GM19023 (cell line): ENCODE results near the gene TRANK1.
"Not testable (repeated sequence)": the region's sequence is repeated elsewhere in the genome, so short reads cannot be mapped to it uniquely, and the experiment has no call there.

Experiments used
- ATAC-seq: cut with Tn5 transposase; IDR thresholded peaks from one replicate; pipeline ENCODE4 v1.9.1; 2021; ENCODE audit warnings: mild to moderate bottlenecking, moderate library complexity; ENCODE audit not compliant: unreplicated experiment

Gene TRANK1

DNA sequence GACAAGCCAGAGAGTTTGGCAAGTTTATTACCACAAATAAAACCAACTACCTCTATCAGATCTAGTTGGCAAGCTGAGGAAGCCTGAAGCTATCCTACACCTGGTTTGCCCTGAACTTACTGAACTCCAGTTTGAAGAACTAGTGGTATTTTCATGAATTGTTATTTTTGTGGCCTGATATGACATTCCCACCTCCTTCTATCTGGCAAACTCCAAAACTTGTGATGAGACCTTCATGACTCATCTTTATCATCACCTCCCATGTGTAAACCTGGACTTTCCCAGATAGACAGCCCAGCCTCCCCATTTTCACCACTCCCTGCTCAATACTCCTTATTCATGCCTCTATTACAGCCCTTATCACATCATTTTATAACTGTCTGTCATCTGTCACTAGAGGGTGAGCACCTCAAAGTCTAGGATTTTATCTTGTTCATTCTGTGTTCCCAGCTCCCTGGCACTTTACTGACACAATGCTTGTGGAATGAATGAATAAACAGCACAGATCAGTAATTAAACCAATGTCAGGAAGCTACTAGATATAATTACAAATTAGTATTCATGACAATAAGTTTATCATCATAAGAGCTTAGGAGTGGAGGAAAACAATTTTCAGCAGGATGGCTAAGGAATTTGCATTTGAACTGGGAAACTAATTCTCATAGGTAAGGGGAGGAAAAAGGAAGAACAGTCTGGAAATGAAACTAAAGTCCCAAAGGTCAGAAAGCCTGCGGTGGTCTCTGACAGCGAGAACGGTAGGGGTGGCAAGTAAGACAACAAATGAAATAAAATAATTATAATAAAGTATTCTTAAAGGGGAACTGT, 13.2 kb upstream of the TRANK1 start:
- no peak for ATAC-seq

DNA sequence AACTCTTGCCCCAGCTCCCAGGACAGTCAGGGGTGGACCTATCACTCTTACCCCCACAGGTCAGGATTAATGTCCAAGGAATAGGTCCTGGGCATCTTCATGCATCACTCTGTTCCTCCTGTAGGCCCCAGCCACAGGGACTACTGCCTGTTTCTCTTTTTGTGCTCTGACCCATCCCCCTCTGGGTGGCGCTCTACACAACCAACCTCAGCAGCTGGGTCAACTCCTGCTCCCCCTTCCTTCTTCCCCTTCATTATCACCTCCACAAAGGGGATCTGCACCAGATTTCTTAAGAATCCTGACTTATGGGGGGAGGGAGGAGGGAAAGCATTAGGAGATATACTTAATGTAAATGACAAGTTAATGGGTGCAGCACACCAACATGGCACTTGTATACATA, 12.2 kb upstream of the TRANK1 start:
- no peak for ATAC-seq

DNA sequence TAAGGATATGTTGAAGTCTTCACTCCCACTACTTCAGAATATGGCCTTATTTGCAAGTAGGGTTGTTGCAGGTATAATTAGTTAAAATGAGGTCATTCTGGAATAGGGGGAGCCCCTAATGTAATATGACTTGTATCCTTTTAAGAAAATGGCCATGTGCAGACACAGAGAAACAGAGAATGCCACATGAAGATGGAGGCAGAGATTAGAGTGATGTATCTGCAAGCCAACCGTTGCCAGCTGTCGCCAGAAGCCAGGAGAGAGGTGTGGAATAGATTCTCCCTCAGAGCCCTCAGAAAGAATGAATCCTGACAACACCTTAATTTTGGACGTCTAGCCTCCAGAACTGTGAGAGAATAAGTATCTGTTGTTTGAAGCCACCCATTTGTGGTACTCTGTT, 11.3 kb upstream of the TRANK1 start:
- ATAC-seq = no peak

DNA sequence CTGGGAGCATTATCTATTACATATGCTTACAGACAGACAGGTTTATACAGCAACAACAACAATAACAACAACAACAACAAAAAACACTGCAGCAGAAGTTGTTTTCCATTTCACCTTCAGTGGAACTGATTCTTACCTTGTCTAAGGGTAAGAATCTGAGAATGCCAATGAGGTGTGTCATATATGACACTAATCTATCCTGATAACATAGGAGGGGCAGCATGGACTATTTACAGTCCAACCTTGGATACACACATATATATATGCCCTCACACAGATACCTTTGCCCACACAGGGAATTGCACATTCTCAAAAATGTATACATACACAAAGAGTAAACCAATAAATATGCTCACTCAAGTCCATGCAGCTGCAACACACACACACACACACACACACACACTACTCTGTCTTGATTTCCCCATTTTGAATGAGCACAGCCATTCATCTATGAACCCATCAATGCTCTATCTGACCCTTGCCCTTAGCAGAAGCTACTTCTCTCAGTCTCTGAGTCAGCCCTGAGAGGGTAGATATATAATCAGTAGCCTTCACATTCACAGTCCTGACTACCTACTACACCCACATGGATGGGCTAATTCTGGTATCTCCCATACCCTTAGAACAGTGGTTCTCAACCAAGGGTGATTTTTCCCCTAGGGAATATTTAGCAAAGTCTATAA, 9.7 kb upstream of the TRANK1 start:
- ATAC-seq = no peak

DNA sequence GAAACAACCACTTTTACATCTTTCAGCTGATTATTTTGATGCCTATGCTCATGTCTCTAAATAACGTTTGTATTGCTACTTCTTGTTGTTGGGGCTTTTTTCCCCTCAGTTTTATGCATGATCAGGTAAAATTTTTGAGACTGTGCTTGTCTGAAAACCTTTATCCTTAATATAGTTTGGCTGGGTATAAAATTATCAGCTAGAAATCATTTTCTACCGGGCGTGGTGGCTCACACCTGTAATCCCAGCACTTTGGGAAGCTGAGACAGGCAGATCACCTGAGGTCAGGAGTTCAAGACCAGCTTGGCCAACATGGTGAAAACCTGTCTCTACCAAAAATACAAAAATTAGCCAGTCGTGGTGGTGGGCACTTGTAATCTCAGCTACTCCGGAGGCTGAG, 3.0 kb upstream of the TRANK1 start:
- ATAC-seq = not testable (repeated sequence)

DNA sequence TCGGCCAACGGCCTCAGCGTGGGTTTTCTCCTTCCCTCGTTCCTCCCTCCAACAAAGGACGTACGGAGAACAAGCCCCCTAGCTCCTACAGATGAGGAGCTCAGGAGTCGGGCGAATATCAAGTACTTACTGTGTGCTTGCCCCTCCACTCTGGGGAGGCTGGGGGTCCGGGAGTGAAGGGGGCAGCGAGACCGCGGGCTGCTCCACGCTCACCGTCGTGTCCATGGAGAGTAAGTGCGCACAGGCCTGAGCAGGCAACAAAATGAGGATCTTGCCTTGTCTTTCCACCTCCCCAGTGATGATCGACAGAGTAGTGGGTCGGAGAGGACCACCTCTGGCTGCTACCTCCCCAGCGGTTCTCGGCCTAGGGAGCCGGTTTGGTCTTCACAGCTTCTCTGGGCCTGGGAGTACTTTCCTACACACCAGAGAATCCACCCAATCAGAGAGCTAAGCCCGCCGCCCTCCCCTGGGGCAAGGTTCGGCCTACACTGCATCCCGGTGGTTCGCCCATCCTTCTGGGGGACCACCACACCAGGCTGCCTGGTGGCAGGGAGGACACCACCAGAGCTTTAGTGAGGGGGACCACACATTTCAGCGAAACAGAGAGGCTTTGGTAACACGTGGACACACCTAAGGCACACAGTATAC, 603 bp upstream of the TRANK1 start:
- no peak for ATAC-seq

DNA sequence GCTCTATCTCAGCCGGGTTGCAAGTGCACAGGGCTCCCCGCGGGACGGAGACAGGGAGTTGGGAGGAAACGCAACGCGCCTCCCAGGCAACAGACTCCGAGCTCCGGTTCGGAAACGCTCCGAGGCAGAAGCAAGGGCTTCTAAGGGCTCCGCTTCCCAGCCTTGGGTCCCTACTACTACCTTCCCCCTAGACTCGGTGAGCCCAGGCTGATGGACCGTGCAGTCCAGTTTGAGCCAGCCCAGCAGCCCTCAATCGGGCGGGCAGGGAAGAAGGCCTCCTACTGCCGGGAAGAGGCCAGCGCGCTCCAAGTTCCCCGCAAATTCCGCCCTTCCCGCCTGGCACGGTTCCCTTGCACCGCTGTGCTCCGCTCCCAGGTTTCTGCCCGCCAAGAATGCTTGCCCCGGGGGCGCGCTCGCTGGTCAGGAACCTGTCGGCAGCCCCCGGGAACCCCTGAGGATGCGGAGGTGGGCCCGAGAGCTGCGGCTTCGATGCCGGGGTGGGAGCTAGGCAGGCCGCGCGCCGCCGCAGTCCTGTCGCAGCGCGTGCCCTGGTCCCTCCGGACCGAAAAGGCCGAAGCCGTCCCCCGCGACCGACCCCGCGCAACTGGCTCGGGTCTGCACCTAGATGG, 728 bp downstream of the TRANK1 start:
- peak; percentile 54 for ATAC-seq

DNA sequence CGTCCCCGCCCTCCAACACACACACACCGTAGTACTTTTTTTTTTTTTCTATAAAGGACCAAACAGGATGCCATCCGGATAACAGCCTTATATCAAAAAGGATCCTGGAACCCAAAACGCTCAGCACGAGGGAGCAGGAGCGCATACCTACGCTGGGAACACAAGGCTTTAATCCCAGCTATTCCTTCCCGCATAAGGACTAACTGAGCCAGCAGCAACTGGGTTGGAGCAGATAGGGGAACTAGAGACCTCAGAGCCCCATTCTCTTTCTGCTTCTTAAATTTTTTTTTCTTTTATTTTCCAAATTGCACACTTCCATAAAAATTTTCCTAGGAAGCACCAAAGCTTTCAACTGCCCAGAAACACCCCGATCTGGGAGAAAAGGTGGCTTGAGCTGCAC, 1.3 kb downstream of the TRANK1 start:
- no peak for ATAC-seq

DNA sequence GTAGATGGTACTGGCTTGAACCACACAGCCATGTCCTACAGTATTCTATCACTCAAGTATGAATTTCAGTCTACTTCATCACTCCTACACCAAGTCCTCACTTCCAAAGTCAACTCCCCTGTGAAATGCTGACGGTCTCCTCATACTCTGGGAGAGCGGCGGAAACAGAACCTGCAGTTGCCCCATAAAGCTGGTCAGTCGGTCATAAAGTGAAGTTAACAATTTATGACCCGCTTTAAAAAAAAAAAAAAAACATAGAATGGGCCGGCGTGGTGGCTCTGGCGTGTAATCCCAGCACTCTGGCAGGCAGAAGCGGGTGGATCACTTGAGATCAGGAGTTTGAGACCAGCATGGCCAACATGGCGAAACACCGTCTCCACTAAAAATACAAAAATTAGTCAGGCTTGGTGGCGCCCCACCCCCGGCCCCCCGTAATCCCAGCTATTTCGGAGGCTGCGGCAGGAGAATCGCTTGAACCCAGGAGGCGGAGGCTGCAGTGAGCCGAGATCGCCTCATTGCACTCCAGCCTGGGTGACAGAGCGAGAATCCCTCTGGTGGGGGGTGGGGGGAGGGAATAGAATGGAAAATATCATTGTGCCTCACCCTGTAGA, 2.1 kb downstream of the TRANK1 start:
- no peak for ATAC-seq

DNA sequence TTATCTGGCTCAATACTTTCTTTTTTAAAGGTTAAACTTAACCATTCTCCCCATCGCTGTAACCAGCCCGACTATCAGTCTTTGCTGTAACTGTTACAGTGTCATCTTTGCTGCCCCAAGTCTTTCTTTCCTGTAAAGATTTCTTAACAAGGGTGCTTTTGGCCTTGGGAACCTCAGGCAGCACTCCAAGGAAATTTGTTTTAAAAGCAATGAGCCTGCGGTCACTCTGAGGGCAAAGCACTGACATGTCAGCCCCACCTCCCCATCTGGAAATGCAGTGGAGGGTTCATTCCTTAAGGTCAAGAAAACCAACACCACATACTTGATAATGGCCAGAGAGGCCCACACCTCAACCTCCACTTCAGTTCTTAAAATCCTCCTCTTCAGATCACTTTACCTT, 3.2 kb downstream of the TRANK1 start:
- no peak for ATAC-seq

DNA sequence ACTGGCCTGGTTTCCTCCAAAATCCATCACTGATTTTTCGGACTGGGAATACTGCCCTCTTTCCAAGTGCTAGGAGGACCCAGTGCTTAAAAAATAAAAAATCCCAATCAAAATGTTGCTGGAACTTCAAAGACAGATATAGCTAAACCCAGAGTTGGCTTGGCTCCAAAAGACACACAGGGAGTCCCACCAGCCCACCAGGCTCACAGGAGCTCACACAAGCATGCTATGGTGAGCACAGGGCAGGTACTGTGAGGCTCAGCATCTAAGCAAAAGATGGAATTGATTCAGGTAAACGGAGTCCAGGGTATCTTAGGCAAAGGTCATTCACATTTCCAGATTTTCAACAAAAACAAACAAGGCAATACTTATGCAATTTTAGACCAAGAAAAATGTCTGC, 3.7 kb downstream of the TRANK1 start:
- ATAC-seq = no peak

DNA sequence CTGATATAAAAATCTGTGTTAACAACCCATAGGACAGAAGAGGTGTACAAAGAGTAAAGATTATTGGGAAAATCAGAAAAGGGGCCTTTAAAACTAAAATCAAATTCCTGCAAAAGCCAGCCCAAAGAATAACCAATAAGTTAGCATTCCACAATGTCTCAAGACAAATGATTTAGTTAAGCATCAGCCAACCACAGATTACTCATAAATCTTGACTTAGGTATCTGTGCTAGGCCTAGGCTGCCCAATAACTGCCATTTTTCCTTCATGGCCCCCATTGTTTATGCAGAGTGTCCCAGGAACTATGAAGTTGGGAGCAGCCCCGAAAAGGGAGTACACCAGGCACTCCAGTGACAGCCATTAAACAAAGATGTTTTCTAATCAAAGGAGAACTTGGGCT, 7.4 kb downstream of the TRANK1 start:
- ATAC-seq = no peak

DNA sequence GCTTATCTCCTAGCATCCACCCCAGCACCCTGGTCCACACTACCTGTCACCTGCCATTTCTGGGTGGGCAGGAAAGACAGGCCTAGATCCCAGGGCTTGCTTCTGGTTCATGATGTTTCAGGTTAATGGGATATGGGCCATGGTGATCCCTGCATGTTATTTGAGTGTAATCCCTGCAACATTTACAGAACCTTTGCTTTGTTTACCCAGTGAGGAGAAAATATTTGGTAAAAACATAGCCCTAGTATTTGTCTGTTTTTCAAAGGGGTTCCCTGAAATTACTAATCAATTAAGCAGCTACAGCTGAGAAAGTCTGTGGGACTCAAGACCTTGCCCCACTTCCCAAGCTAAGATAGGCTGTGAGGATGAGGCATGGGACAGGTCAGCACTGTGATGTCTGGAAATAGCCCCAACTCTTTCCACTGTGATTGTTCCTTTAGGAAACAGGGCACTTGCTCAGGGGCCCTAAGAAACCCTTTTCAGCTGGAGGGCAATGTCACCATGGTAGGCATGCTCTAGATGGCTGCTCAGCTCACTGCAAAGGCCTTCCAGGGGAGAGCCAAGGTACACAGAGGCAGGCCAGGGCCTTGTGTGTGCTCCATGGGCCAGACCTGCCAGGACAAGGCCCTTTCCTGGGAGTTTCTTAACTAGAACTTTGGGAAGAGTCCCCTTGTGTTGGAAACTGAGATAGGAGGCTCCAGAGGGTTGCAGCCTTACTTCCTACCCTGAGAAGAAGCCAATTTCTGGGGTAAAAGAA, 11.1 kb downstream of the TRANK1 start:
- no peak for ATAC-seq

DNA sequence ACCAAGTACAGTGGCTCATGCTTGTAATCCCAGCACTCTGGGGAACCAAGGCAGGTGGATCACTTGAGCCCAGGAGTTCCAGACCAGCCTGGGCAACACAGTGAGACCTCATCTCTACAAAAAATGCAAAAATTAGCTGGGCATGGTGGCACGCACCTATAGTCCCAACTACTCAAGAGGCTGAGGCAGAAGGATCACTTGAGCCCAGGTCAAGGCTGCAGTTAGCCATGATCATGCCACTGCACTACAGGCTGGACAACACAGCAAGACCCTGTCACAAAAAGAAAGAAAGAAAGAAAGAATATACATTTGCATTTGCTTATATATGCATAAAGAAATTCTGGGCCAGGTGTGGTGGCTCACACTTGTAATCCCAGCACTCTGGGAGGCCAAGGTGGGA, 13.4 kb downstream of the TRANK1 start:
- not testable (repeated sequence) for ATAC-seq

DNA sequence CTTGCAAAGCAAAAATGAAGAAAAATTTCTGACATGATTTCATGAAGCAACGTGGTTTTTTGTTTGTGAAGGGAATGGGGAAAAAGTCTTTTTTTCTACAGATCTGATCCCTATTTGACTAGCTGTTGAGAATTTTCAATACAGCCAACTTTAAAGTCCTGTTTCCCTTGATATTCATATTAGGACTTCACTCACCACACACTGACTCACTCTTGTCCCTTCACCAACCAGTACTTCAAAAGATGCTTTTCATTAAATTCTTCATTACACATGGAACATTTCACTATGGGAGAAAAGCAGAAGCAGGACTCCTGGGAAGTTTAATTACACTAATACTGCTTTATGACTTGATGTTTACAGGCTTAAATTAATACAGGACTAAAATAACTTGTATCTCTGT, 16.6 kb downstream of the TRANK1 start:
- ATAC-seq = no peak

DNA sequence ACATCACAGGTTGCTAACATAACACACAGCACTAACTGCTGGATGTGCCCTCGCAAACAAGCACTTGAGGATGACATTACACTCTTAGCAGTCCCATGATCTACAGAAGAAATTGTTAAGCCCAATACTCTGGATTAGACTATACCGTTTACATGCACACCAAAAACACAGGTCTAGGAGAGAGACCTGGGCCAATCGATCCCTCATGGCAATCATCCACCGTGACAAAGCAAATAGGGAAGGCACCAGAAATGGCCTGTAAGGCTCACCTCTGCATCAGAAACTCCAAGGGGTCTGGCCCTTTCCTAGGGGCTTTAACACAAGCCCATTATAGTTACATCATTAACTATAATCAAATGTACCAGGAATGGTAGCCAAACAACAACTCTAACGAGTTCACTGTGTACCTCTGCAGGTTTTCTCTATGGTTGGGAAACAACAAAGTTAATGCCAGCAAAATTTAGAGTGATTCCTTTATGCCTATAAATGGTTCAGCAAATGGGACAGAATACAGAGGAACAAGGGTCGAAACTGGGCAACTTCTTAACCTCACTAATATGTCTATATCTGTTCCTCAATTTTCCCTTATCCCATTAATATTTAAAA, 18.5 kb downstream of the TRANK1 start:
- no peak for ATAC-seq

DNA sequence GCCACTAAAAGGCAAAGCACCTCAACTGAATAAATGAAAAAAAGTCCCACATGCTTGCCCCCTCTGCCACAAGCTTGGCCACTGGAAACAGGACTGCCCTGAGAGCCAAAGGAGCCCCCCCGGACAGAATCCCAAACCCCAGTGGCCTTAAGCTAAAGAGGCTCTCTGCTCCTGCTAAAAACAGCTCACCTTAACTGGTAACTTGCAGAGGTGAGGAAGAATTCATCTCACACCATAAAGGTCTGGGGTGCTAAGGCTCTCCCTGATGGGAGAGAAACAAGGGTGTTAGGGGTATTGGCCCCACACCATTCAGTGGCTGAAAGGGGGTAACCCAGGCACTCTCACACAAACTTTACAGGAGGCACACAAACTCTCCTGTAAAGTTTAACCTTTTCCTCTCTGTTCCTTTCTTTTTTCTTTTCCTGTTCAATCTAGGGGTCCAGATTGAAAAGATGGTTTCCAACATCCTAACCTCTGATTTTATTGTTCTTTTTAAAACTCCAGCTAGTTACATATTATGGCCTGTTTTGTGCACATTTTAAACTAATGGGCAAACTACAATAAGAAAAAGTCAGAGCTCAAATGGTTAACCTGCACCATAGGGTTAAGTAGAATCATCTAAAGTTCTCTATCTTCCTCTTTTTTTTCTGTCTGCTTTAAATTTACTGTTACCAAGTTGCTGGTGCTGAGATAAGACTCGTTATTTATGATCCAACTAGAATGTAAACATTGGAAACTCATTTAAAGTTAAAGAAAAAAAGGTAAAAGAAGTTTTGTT, 19.9 kb downstream of the TRANK1 start:
- no peak for ATAC-seq

DNA sequence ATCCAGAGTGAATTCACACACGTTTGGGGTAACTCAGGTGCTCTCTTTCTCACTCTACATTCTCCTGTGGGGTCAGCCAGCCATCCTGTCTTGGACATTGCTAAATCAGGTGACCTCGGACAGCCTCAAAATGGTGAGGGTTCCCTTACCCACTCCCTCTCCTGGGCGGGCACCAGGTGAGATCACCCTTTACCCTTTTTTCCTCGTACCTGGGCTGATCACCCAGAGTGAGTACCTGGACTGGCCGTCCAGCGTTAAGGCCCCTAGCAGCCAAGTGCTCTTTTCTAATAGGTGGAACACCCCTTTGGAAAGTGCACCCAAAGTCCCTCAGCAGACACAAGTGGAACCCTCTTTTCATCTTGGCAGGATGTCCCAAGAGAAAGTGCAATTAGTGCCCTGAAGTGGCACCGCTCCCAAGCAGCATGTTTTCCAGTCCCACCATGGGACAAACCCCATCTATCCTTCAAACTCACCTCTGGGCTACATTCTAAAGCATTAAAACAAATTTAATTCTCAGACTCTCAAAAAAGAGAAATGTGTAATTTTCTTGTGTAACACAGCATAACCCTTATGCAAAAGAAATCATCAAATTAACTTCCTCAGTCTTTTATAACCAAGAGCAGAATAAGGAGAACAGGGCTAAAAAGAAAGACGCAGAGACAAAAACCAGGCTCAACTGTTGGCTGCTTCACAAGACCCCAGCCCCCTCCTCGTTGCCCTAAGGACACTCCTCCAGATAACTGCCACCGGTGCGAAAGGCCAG, 20.7 kb downstream of the TRANK1 start:
- no peak for ATAC-seq
